HFFc6 (cell line): Measurements from ENCODE around the gene AGAP3. TPM values are rescaled to one million over a fixed set of nuclear protein-coding genes. Genes with fewer than 3 reads are reported as not detected.

Source experiments
- DNase-seq: peaks from one replicate; pipeline ENCODE4 v3.0.0-alpha.2; 2018
- H3K27ac Mint-ChIP-seq: 2 replicates; pipeline ENCODE4 v1.8.0; 2020; ENCODE audit warnings: mild to moderate bottlenecking, mixed read lengths
- H3K27me3 Mint-ChIP-seq: 2 replicates; pipeline ENCODE4 v1.8.0; 2021; ENCODE audit warnings: mild to moderate bottlenecking, moderate library complexity, mixed read lengths; ENCODE audit not compliant: insufficient read depth
- H3K36me3 Mint-ChIP-seq: 2 replicates; pipeline ENCODE4 v1.8.0; 2021; ENCODE audit warnings: low read depth, mixed read lengths
- H3K4me1 Mint-ChIP-seq: 2 replicates; pipeline ENCODE4 v1.8.0; 2020; ENCODE audit warnings: low read depth, mixed read lengths
- H3K4me3 Mint-ChIP-seq: 2 replicates; pipeline ENCODE4 v1.8.0; 2020; ENCODE audit warnings: mild to moderate bottlenecking, moderate library complexity, mixed read lengths
- H3K9me3 Mint-ChIP-seq: 2 replicates; pipeline ENCODE4 v1.8.0; 2020; ENCODE audit warnings: mild to moderate bottlenecking, mixed read lengths
- CTCF ChIP-seq: fragments of 200-600 bp; sonication (generic); IDR thresholded peaks from 2 replicates; pipeline ENCODE4 v1.5.0; 2021; ENCODE audit warnings: antibody characterized with exemption, mild to moderate bottlenecking
- total RNA-seq, 6 experiments: library from RNA; stranded (reverse); fragmentation: NEBNext Ultra II Directional; extraction: Animal tissue kit (Norgen Biotek cat#: 25700); gene quantifications; 2 replicates in 1 of 6; 3 replicates in 5 of 6; pipeline ENCODE4 v1.2.3, GENCODE V29; 2021

Gene AGAP3
- total RNA-seq, 6 experiments from 2014 or later = 73.3 to 104 (median 82.2) TPM

DNA sequence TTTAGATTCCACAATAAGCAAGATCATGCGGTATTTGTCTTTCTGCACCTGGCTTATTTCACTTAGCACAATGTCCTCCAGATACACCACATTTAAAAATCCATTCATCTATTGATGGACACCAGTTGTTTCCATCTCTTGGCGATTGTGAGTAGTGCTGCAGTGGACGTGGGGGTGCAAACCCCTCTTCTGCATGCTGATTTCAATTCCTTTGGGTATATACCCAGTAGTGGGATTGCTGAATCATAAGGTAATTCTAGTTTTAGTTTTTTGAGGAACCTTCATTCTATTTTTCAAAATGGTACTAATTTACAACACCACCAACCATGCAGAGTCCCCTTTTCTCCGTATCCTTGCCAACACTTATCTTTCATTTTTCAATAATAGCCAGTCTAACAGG lies 102.8 kb downstream of the AGAP3 start:
- no peak for DNase-seq
- Mint-ChIP-seq H3K9me3 (no peaks in the 10 kb centered on the region), H3K27ac (no peak overlapping the region), H3K36me3 (no peaks in the 10 kb centered on the region), H3K27me3 (peaks cover 69% of the 10 kb centered on the region), H3K4me3 (no peak overlapping the region), H3K4me1 (no peaks in the 10 kb centered on the region)
- no peak for TF ChIP-seq CTCF

GRCh38 chr7:151191544-151191943 lies 105.3 kb downstream of the AGAP3 start:
- TF ChIP-seq CTCF = no peak
- Mint-ChIP-seq H3K27ac (no peak overlapping the region), H3K9me3 (no peaks in the 10 kb centered on the region), H3K36me3 (no peaks in the 10 kb centered on the region), H3K4me3 (no peak overlapping the region), H3K27me3 (peaks cover 65% of the 10 kb centered on the region), H3K4me1 (no peaks in the 10 kb centered on the region)
- no peak for DNase-seq

GRCh38 chr7:151192002-151192539 lies 105.8 kb downstream of the AGAP3 start:
- no peak for DNase-seq
- Mint-ChIP-seq H3K27me3 (peaks cover 62% of the 10 kb centered on the region), H3K4me3 (no peak overlapping the region), H3K9me3 (no peaks in the 10 kb centered on the region), H3K36me3 (no peaks in the 10 kb centered on the region), H3K27ac (no peak overlapping the region), H3K4me1 (no peaks in the 10 kb centered on the region)
- TF ChIP-seq CTCF = no peak

DNA sequence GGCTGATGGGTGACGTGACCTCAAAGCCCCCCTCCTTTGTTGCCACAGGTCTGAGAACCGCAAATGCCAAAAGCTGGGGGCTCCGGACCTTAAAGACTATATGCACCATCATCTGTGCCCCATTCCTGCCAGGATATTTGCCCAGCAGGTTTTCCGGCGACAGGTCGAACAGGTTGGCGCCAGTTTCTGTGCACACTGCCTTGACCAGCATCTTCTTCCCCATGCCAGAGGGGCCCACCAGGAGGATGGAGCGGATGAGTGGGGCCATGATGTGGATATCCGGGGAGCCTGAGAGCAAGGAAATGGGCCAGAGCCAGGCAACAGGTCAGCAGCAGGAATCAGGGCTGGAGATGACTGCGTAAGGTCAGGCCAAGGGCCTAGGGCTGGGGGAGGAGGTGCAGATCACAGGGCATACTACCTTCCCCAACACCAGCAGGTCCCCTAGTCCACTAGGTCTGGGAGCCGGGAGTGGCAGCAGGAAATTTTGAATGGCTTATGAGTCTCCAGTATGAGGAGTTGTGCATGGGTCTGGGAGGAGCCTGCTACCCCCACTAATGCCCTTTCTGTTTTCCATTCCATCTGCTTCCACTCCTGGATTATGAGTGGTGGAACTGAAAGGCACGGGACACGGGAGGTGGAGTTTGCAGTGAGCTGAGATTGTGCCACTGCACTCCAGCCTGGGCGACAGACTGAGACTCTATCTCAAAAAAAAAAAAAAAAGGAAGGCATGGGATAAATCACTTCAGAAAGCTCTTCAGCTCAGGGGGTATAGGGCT lies 107.1 kb downstream of the AGAP3 start:
- Mint-ChIP-seq H3K9me3 (no peaks in the 10 kb centered on the region), H3K27me3 (peaks cover 50% of the 10 kb centered on the region), H3K27ac (no peak overlapping the region), H3K4me3 (no peak overlapping the region), H3K36me3 (no peaks in the 10 kb centered on the region), H3K4me1 (no peaks in the 10 kb centered on the region)
- no peak for TF ChIP-seq CTCF
- DNase-seq = no peak

Other genes starting within 250 kb of the AGAP3 start
- gene AOC1, start 234.0 kb upstream of the AGAP3 start, total RNA-seq = not detected
- gene KCNH2, start 108.2 kb upstream of the AGAP3 start, total RNA-seq = not detected
- gene NOS3, start 95.5 kb upstream of the AGAP3 start, total RNA-seq = 1 to 10 TPM in 4 of 6 experiments, under 1 TPM in 2; 0.55 to 3.0 (median 2.0) TPM
- under 1 TPM; 0.11 to 0.94 (median 0.18) TPM for gene ATG9B, start 62.0 kb upstream of the AGAP3 start, total RNA-seq
- 10 to 100 TPM; 31.9 to 36.3 (median 33.2) TPM for gene ABCB8, start 58.0 kb upstream of the AGAP3 start, total RNA-seq
- under 1 TPM; 0.09 to 0.76 (median 0.31) TPM for gene ASIC3, start 37.9 kb upstream of the AGAP3 start, total RNA-seq
- gene CDK5, start 28.6 kb upstream of the AGAP3 start, total RNA-seq = 10 to 100 TPM; 31.3 to 37.3 (median 33.4) TPM
- gene SLC4A2, start 26.9 kb upstream of the AGAP3 start, total RNA-seq = 100 to 1,000 TPM; 153 to 188 (median 164) TPM
- 10 to 100 TPM; 83.8 to 97.0 (median 92.4) TPM for gene FASTK, start 5.7 kb upstream of the AGAP3 start, total RNA-seq
- 10 to 100 TPM; 44.0 to 57.8 (median 51.9) TPM for gene TMUB1, start 3.0 kb upstream of the AGAP3 start, total RNA-seq
- gene GBX1, start 81.2 kb downstream of the AGAP3 start, total RNA-seq = not detected
- gene ASB10, start 100.8 kb downstream of the AGAP3 start, total RNA-seq = not detected
- gene H2BK1, start 124.0 kb downstream of the AGAP3 start, total RNA-seq = not detected
- gene ABCF2, start 140.7 kb downstream of the AGAP3 start, total RNA-seq = 10 to 100 TPM; 63.8 to 79.7 (median 67.8) TPM
- gene CHPF2, start 146.0 kb downstream of the AGAP3 start, total RNA-seq = 100 to 1,000 TPM; 125 to 171 (median 138) TPM
- gene SMARCD3, start 162.2 kb downstream of the AGAP3 start, total RNA-seq = 10 to 100 TPM; 28.0 to 32.9 (median 31.2) TPM